ENCODE data around the gene C2orf68.

DNA sequence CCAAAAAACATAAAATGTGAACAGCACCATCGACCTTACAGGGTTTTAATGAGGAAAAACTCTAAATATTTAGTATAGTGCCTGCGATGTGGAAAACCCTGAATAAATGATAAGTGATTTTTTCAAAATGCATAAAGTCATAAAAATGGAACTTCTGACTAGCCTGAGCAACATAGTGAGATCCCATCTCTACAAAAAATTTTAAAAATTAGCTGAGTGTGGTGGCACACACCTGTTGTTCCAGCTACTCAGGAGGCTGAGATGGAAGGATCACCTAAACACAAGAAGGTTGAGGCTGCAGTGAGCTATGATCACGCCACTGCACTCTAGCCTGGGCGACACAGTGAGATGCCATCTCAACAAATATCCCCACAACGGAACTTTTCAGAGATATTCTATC lies 54.7 kb downstream of the C2orf68 start:
- TF ChIP-seq, protein P1, sequence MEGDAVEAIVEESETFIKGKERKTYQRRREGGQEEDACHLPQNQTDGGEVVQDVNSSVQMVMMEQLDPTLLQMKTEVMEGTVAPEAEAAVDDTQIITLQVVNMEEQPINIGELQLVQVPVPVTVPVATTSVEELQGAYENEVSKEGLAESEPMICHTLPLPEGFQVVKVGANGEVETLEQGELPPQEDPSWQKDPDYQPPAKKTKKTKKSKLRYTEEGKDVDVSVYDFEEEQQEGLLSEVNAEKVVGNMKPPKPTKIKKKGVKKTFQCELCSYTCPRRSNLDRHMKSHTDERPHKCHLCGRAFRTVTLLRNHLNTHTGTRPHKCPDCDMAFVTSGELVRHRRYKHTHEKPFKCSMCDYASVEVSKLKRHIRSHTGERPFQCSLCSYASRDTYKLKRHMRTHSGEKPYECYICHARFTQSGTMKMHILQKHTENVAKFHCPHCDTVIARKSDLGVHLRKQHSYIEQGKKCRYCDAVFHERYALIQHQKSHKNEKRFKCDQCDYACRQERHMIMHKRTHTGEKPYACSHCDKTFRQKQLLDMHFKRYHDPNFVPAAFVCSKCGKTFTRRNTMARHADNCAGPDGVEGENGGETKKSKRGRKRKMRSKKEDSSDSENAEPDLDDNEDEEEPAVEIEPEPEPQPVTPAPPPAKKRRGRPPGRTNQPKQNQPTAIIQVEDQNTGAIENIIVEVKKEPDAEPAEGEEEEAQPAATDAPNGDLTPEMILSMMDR (IDR thresholded peaks at IDR 0.05): no peak
- no peak for TF ChIP-seq POLR2A (IDR thresholded peaks at IDR 0.05)

All from adrenal gland (tissue), 5 donors.